Activated CD4-positive, alpha-beta T cell treated with anti-CD3 and anti-CD28 coated beads for 4 hours (primary cell): ENCODE data around the gene RPA3.

Experiments used
- DNase-seq, 2 donors: peaks; one replicate each; pipeline ENCODE4 v3.0.0-alpha.2; 2020

Gene RPA3

GRCh38 chr7:7718492-7718891, at the start of gene RPA3:
Gene RPA3 (minus strand): TSS chr7:7718607. CDS start chr7:7640418, 78,189 bp downstream.
- DNase-seq = no peak

- no peak for DNase-seq
Observed at GRCh38 chr7:7766671-7767070, 48.3 kb upstream of the RPA3 start.

DNA sequence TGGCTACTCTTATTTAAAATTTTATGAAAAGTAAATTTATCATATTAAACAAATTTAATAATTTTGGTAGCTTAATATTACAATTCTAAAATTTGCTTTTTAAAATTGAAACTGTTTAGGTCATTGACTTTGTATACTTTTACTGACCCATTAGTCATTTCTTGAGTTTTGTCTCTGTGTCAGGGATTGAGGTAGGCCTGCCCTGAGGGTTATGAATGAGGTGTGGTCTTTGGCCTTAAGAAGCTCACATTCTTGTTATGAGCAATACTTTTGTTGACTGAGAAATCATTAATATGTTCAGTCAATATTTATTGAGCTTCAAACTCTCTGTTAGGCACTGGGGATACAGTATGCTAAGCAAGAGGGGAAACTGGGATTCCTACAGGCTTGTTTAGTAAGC, 47.0 kb upstream of the RPA3 start:
- DNase-seq = no peak

DNA sequence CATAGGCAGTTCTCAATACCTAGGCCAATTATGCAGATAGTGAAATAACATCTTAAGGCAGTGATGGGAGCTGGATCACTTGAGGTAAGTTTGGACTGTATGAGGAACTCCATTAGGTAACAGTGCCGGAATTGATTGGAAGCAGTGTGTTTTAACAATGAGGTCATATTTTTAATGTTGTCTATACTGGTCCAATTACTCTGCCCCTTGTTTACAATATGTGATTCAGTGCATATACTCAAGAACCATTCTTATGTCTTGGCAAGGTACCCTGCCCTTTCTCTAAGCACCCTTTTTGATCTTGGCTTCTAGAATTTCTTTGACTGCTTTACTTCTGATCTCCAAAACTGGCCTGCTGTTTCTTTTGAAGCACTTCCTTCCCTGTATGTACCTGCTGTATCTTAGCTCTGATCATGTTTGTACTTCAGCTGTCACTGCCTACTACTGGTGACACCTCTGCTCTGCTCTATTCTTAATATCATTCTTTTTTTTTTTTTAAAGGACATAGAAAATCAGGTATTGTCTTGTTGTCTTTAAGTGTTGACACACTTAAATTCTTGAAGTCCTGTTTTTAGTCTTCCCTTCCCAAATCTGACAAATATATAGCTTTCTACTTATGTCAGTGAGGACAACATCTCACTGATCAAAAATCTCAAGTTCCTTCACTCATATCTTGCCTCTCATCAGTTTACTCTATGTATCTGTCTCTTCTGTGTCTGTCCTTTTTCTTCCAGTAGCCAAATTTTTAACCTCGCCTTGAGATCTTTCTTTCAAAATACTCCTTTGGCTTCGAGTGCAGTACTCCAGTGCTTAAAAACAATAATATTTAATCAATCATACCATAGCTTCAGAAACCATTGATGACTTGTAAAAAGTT, 46.4 kb upstream of the RPA3 start:
- DNase-seq = no peak

- peak in 1 of 2 donors; percentile 14 for DNase-seq
Observed at GRCh38 chr7:7761974-7762779, 43.8 kb upstream of the RPA3 start.

- DNase-seq = no peak
Observed at GRCh38 chr7:7761340-7761973, 43.0 kb upstream of the RPA3 start.

- DNase-seq = no peak
Observed at GRCh38 chr7:7757576-7757975, 39.2 kb upstream of the RPA3 start.

- no peak for DNase-seq
Observed at GRCh38 chr7:7756577-7756976, 38.2 kb upstream of the RPA3 start.

DNA sequence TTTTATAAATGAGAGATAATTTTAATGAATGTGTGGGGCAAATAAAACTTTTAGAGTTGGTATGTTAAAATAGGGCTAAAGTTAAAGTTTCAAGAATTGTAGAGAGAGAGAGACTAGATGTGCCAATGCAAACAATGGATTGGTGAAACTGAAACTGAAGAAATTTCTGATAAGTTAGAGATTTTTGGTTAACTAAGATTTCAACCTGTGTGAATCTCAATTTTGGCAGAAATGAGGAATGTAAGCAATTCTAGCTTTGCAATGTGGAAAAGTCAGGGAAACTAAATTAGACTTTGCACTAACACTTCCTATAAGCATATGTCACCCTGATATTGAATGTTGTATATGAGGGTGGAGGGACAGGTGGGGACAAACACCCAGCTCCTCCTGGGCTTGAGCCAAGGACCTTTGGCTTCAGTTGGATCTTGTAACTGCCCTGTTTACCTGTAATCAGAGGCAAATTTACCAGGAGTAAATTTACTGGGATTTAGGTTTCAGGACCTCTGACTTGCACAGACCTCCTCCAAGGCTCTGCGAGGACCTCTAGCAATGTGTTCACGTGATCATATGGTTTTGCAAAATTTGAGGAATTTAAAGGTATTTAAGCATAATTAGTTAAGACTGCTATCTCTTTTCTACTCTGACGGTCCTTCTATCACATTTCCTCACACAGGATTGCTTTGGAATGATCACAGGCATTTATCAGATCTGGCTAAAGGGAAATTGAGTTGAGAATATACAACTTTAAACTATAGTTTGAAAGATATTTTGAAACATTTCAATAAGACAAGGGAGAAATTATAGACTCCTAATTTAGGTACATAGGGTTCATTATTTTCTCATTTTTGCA, 33.1 kb upstream of the RPA3 start:
- DNase-seq = no peak

DNA sequence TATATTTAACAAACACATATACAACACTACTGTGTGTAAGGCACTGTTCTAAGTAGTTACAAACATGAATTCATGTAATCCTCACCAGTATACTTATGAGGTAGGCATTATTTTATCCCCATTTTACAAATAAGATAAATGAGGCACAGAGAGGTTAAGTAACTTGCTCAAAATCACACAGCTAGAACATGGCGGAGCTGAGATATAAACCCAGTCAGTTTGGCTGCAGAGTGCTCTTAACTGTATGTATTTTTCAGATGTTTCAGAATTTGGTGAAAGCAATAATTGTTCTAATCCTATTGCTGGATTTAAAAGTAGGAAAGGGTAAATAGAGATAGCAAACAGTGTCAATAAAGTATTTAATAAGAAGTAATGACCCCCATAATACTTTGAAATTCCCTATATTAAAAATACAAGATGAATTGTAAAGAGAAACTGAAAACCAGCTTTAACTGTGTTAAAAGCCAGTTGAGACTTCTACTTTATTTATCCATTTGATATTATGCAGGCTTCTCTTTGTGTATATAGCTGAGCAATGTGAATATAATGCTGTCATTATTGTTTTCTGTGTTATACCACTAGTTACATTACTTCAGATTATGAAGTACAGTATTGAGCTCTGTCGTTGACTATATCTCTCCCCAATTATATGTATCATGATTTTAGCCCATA, 32.3 kb upstream of the RPA3 start:
- no peak for DNase-seq

DNA sequence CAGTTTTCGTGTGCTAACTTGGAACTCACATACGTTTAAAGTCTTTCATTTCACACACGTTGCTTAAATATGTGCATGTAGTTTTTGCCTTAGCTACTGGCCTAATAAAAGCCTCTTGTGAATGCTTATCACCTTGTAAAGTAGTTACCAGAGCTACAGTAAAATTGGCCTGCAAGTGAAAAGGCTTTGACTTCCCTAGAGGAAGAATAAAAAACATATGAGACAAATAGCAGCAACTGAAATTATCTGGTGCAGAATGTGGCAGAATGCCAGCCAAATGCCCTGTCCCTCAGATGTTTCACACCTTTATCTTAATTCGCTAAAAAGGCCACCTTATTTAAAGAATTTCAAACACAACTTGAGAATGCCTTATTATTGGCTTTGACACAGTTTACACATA, 28.1 kb upstream of the RPA3 start:
- no peak for DNase-seq

DNA sequence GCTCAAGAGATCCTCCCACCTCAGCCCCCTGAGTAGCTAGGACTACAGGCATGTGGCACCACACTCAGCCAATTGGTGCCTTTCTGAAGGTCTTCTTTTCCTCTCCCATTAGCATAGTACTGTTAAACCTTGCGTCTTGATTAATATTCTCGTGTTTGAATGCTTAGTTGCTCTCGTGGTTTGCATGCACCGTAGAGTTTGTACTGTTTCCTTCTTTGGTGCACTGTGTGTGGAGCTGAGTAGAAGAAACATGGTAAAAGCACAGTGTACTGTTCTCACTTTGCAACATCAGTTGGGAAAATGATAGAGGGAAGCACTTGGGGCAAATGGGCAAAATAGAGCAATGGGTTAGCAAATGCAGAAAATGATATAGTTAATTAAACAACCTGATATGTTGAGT, 27.6 kb upstream of the RPA3 start:
- DNase-seq = no peak

DNA sequence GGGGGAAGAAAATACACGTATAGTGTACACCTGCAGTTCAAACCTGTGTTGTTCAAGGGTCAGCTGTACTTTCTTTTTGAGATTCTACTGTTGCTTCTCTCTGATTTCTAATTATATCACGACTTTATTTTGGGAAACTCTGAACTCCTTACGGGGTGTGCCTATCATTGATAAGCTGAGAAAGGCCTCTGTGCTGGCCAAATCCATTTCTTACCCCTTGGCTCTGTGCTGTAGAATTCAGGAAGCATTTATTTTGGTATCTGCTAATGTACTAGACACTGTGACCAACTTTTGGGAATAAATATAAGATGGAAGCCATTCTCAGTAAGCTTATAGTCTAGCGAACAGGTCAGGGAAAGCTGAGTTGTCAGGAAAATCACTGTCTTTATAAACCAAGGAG, 26.9 kb upstream of the RPA3 start:
- DNase-seq = no peak

- DNase-seq = no peak
Observed at GRCh38 chr7:7742223-7742622, 23.8 kb upstream of the RPA3 start.

DNA sequence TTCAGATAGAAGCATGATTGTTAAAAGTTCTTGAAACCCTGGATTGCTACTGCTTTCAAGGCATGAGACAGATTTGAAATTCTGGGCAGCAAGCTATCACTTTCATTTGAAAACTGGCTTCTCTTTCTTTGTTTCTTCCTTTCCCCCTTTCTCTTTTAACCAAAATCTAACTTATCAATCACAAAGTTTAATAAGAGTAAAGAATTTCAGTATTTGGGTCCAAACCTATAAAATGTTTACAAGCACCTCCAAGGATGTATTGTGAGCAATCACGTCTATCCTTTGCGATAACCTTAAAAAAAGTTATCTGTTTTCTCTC, 21.6 kb upstream of the RPA3 start:
- DNase-seq = no peak

DNA sequence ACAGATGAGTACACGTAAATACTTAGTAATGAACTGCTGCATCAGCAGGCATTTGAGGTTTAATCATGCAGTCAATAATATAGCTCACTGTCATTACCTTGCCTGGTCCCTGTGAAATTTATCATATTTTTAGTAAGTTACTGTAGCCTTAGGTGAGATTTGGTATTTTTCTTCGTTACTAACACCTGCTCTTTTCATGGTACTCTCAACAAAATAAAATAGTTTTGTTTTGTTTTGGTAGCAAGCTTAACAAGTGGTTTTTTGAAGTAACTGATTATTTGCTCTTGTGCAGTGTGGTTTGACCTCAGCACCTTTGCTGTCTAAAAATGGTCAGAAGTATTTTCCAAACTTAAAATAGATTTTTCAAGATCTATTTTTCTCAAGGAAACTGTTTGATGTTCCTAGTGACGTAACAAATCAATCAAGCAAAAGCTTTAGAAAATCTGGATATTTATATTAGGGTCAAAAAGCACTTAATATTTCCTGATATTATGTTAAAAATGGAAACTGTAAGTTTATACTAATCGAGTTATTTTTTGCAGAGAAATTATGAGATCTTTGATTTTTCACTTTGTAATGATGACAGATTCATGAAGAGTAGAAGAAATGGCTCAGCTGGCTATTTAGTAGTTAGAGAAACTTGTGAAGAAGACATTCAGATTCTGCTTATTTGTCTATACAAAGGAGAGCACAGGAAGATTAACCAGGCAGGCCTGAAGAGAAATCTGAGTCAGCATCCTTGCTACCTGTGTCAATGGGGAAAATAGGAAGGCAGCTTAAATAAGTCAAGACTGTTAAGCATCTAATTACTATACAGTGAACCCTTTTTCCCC, 21.0 kb upstream of the RPA3 start:
- DNase-seq = no peak

GRCh38 chr7:7738622-7739021, 20.2 kb upstream of the RPA3 start:
- DNase-seq = no peak

GRCh38 chr7:7738177-7738576, 19.8 kb upstream of the RPA3 start:
- DNase-seq = no peak

DNA sequence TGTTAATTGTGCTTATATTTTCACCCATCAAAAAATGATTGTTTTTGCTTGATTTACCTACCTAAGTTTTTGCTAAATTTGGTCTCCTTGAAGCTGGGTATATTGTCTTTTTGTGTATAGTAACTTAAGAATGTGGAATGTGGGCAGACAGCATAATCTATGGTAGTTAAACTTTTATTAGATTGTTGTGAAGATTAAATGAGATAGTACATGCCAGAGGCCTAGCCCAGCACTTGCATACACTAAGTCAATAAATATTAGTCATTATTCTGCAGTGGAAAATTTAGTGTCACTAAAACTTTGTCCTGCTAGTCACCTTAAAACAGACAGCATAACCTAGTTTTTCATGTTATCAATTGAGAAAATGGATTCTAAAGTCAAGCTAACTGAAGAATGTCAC, 19.3 kb upstream of the RPA3 start:
- no peak for DNase-seq

- DNase-seq = no peak
Observed at GRCh38 chr7:7736671-7737070, 18.3 kb upstream of the RPA3 start.

GRCh38 chr7:7732621-7733281, 14.3 kb upstream of the RPA3 start:
- DNase-seq = no peak
